Stimulated activated CD4-positive, alpha-beta T cell treated with anti-CD3 and anti-CD28 coated beads, Interleukin-2, amount 100 ng/mL, for 48 hours (primary cell): ENCODE results near the gene SCG3.

Source experiments
- DNase-seq, 2 donors: peaks; one replicate each; pipeline ENCODE4 v3.0.0-alpha.2; 2020

SCG3 gene

GRCh38 chr15:51765751-51766150 lies 84.4 kb downstream of the SCG3 start:
- DNase-seq, result no peak

GRCh38 chr15:51766341-51766740 lies 85.0 kb downstream of the SCG3 start:
- no peak for DNase-seq

GRCh38 chr15:51768018-51768417 lies 86.7 kb downstream of the SCG3 start:
- no peak for DNase-seq
